Stimulated activated naive CD4-positive, alpha-beta T cell treated with Interleukin-2 at 50 U/mL for 16 hours (primary cell): ENCODE measurements around the gene TAS2R60.
"Not testable (repeated sequence)": the region's sequence is repeated elsewhere in the genome, so short reads cannot be mapped to it uniquely, and the experiment has no call there.

Experiments used
- DNase-seq: peaks from one replicate; lab custom pipeline; 2025; lab: John Stamatoyannopoulos, UW

Gene TAS2R60

DNA sequence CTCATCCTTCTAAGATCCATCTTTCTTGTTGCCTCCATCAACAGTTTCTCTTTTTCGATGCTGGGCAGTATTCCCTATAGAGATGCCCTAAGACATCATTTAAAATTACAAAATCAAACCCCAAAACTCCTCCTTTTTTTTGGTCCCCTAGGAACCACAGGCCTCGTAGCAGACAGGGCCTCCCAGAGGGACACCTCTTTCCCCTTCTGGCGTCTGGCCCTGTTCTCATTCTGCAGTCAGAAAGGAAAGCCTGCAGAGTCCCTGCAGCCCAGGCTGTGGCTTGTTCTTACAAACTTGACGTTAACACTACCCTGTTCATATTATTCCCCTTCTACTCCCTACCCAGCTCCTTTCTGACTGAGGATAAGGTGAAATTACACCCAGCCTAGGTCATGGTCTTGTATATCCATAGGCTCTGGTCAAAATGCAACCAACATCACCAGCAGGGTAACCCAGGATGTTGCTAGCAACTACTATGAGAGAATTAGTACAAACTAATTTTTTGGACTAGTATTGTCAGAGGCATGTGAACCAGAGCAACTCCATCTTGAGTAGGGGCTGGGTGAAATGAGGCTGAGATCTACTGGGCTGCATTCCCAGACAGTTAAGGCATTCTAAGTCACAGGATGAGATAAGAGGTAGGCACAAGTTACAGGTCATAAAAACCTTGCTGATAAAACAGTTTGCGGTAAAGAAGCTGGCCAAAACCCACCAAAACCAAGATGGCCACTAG is 31.1 kb upstream of the TAS2R60 start:
- DNase-seq = no peak

DNA sequence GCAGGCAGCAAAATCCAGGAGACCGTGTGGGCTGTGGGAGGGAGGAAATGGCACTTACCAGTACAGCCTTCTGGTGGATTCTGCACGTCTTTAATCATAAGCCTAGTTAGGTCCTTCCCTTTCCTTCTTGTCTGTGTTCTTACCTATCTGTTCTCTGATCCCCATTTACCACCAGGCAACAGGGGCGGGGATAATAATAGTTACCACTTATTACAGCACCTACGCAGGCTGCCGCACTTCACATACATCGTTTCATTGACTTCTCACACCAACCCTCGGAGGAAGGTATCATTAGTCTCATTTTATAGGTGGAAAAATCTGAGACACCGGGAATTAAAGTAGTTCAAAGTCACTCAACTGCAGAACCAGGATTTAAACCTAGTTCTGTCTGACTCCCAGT is 30.1 kb upstream of the TAS2R60 start:
- no peak for DNase-seq

DNA sequence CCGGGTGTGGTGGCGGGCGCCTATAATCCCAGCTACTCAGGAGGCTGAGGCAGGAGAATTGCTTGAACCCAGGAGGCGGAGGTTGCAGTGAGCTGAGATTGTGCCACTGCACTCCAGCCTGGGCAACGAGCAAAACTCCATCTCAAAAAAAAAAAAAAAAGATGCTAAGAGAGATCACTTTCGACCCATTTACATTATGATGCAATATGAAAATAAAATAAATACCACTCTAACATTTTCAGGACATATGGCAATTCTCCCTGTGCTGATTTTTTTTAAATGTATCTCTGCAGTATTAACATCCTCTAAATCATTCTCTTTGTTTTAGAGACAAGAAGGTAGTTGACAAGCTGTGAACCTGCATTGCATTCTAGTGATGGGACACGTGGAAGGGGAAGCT is 28.0 kb upstream of the TAS2R60 start:
- not testable (repeated sequence) for DNase-seq

GRCh38 chr7:143415742-143416397 is 27.4 kb upstream of the TAS2R60 start:
- DNase-seq = no peak

- no peak for DNase-seq
Observed at GRCh38 chr7:143416565-143417149, 26.6 kb upstream of the TAS2R60 start.

DNA sequence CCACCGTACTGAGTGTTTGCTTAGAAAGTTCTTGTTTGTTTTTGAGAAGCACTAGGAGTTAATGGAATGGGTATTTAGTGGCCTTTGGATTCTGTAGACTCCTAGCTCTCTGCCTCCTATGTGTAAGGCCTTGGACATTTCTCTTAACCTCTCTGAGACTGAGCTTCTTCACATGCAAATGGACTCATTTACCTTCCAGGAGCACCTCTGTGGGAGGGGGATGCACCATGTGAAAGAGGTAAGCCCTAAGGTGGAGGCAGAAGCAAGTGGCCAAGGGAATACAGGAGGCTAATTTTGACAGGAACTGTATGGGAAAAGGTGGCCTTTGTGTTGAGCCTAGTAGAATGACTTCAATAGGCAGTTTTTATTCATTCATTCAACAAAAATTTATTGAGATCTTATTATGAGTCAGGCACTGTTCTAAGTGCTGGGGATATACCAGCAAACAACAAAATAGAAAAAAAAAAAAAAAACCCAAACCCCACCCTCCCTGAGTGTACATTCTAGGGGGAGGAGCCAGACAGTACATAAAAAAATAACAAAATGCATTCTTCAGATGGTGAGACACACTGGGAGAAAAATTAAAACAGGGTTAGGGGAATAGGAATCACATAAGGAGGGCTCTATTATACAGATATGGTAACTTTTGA is 25.4 kb upstream of the TAS2R60 start:
- DNase-seq = no peak

DNA sequence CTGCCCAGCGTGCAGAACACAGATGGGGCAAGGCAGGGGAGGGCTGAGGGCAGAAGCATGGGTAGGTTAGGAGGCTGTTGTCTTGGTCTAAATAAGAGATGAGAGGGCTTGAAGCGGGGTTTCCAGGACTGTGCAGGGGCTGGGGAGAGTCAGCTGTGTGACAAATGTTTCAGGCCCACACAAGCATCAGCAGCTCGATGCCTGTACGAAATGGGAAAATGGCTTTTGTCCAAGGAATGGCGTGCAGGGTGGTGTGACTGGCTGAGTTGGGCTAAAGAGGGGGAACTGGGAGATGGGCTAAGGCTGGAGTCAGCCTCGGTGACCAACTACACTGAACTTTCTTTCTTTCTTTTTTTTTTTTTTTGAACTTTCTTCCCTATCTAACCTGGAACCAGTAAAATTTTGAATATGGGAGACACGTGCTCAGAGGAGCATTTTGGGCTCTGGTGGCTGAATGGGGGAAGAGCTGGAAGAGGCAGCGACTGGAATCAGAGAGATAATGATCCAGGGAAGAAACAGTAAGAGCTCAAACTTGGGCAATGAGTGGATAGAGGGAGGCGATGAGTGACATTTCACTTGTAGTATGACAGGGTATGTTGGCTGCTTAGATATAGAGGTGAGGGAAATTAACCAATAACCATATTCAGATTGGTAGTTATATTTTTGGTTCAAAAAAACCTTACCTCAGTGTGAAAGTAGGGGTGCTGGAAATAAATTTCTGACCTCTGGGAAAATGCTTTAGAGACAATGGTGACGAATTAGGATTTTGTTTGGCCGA is 24.4 kb upstream of the TAS2R60 start:
- no peak for DNase-seq

- DNase-seq = no peak
Observed at GRCh38 chr7:143419880-143420279, 23.4 kb upstream of the TAS2R60 start.

- DNase-seq = not testable (repeated sequence)
Observed at GRCh38 chr7:143420624-143421023, 22.6 kb upstream of the TAS2R60 start.

DNA sequence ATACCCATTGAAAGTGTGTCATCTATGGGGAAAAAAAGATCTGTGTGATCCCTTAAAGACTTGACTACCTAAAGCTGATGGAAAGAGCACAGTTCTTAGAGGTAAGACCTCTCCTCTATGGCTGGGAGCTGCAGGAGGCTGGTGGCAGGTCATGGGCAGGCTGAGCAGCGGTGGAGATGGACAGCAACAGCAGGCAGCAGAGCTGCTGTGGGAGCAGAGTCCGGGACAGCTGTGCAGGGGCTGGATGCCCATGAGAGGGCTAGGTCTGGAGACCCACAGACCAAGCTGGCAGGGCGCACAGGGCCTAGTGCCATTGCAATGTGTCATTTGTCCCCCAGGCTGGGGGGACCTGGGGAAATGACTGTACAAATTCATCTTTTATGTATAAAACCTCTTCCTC is 21.2 kb upstream of the TAS2R60 start:
- no peak for DNase-seq

DNA sequence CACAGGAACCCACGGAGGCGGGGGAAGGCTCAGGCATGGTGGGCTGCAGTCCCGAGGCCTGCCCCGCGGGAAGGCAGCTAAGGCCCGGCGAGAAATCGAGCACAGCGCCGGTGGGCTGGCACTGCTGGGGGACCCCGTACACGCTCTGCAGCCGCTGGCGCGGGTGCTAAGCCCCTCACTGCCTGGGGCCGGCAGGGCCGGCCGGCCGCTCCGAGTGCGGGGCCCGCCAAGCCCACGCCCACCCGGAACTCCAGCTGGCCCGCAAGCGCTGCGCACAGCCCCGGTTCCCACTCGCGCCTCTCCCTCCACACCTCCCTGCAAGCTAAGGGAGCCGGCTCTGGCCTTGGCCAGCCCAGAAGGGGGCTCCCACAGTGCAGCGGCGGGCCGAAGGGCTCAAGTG is 18.8 kb upstream of the TAS2R60 start:
- not testable (repeated sequence) for DNase-seq

DNA sequence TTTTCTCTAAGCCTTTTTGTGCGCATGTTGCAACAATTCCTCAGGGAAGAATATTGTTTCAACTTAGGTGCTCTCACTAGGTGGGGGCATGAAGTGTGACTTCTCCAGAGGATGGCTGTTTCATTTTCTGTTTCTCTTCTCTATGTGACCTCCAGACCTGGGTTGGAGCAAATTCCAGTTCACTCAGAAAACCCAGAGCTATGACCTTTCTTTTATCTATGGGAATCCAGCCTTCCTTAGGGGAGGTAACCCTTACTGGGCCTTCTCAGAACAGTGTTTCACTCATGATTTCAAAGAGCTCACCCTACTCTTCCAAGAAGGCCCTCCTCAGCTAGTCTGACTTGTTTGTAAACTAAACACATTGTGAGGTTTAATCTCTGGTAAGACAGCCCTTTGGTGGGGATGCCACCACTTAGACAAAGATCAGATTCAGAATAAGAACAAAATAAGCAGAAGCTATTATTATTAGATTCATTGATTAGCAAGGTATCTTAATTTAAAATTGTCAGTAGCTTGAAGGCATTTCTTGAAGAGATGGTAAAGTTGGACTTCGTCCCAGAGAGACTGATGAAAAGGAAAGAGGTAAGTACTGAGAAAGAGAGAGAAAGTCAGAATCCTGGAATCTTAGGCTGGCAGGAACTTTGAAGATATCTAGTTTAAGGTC is 16.6 kb upstream of the TAS2R60 start:
- DNase-seq = no peak

GRCh38 chr7:143429770-143430698 is 13.2 kb upstream of the TAS2R60 start:
- DNase-seq = no peak

- DNase-seq = no peak
Observed at GRCh38 chr7:143431109-143431508, 12.1 kb upstream of the TAS2R60 start.

GRCh38 chr7:143433759-143434158 is 9.5 kb upstream of the TAS2R60 start:
- no peak for DNase-seq

DNA sequence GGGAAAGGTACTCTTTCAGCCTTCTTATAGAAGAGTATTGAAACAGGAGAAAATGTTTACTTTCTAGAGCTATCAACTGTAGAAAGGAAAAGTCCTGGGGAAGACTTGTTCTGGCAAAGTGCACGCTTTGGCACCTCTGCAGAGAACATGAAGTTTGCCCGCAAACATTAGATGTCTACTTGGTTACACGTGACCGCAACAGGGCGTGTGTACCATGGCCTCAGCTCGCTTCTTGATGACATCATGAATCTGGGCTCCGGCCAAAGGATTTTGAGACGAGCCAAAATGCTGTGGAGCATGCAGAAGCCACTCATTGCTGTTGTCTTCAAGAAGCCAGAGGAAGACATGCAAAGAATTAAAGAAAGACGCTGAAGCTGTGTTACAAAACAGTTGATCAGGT is 8.6 kb upstream of the TAS2R60 start:
- no peak for DNase-seq

DNA sequence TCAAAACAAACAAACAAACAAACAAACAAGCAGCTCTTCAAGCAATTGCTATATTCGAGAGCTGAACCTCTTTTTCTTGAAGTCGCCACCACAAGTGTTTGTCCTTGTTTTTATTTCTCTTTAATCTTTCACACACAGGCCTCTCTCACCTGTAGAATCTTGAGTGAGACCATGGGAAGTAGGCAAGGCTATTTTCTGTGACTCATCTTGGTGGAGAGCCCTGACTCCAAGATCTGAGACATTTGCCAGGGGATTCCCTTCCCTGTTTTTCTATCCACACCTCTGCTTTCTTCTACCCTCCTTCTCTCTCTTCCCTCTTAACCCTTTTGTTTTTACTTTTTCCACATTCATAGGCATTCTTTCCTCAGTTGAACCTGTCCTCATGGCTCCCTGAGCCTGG is 8.0 kb upstream of the TAS2R60 start:
- no peak for DNase-seq

- no peak for DNase-seq
Observed at GRCh38 chr7:143436325-143436946, 6.8 kb upstream of the TAS2R60 start.

- DNase-seq = no peak
Observed at GRCh38 chr7:143437578-143437977, 5.7 kb upstream of the TAS2R60 start.

DNA sequence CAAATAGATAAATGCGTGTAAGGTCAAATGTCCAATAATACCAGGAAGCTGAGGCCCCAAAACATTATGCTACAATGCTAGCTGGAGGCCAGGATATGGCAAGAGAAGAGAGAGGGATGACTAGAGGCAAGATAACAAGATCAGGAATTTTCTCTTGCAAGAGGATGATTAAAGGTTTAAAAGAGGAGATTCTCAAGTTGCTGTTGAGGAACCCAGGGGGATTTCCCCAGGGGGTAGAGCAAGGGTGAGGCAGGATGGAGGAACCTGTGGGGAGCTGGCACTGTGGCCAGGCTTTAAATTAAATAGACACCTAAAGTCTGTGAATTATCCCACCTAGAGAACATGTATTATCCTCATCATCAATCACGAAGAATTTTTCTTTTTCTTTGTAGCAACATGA is 3.4 kb upstream of the TAS2R60 start:
- no peak for DNase-seq
